IMR-90 (cell line): ENCODE measurements around the gene MAB21L4. TPM values are rescaled to one million over a fixed set of nuclear protein-coding genes. Genes with fewer than 3 reads are reported as not detected.

ENCODE experiments used
- ATAC-seq: fragments of 200-7000 bp; cut with Tn5 transposase; 2 replicates; pipeline ENCODE4 v1.9.1; 2020; ENCODE audit warnings: low read depth, mild to moderate bottlenecking, moderate library complexity
- BruUV-seq: library from RNA; stranded (reverse); fragments of 400-500 nt; replicated peaks from 2 replicates; lab custom pipeline; 2021; lab: Mats Ljungman, UMichigan
- CTCF ChIA-PET: fragments of 300-600 bp; formaldehyde crosslinking; extraction: SDS; loops from one replicate; lab custom pipeline; 2021; ENCODE audit warnings: antibody characterized with exemption; lab: Yijun Ruan, JAX
- POLR2A ChIA-PET: fragments of 300-600 bp; sonication (Branson Sonifier 250); formaldehyde crosslinking; loops from one replicate; lab custom pipeline; 2022; ENCODE audit warnings: antibody characterized with exemption; ENCODE audit not compliant: unreplicated experiment; lab: Charles Lee
- DNase-seq: peaks from one replicate; pipeline ENCODE4 v3.0.0; 2013
- H2AFZ ChIP-seq: replicated peaks from 2 replicates; pipeline ENCODE3; 2013; ENCODE audit warnings: low read length, mild to moderate bottlenecking; ENCODE audit not compliant: poor library complexity
- H2AK5ac ChIP-seq: 2 replicates; pipeline ENCODE4 v1.6.1; 2013; ENCODE audit warnings: low read depth, low read length, inconsistent platforms
- H2AK9ac ChIP-seq: replicated peaks from 2 replicates; pipeline ENCODE3; 2013; ENCODE audit warnings: mild to moderate bottlenecking, low read depth, low read length, moderate library complexity; ENCODE audit not compliant: poor library complexity
- H2BK120ac ChIP-seq: 2 replicates; pipeline ENCODE4 v1.6.1; 2013; ENCODE audit warnings: low read depth, low read length, inconsistent platforms
- H2BK15ac ChIP-seq: 3 replicates; pipeline ENCODE4 v1.6.1; 2013; ENCODE audit warnings: low read depth, low read length, inconsistent platforms
- H2BK20ac ChIP-seq: 2 replicates; pipeline ENCODE4 v1.6.1; 2013; ENCODE audit warnings: low read depth, mild to moderate bottlenecking, inconsistent platforms, low read length, moderate library complexity
- H2BK5ac ChIP-seq: 2 replicates; pipeline ENCODE4 v1.6.1; 2013; ENCODE audit warnings: mild to moderate bottlenecking, low read depth, low read length, inconsistent platforms; ENCODE audit not compliant: poor library complexity, severe bottlenecking
- H3K14ac ChIP-seq: replicated peaks from 2 replicates; pipeline ENCODE4 v1.6.1; 2013; ENCODE audit warnings: low read depth, low read length, inconsistent platforms
- H3K18ac ChIP-seq: 2 replicates; pipeline ENCODE4 v1.6.1; 2013; ENCODE audit warnings: low read depth, low read length, control low read depth
- H3K23ac ChIP-seq: 2 replicates; pipeline ENCODE4 v1.6.1; 2013; ENCODE audit warnings: low read depth, low read length, inconsistent platforms
- H3K27ac ChIP-seq: 2 replicates; pipeline ENCODE4 v1.5.1; 2013; ENCODE audit warnings: mild to moderate bottlenecking, control low read depth, low read length; ENCODE audit not compliant: insufficient read depth
- H3K27me3 ChIP-seq: 2 replicates; pipeline ENCODE4 v1.6.1; 2013; ENCODE audit warnings: low read length; ENCODE audit not compliant: control insufficient read depth, insufficient read depth
- H3K36me3 ChIP-seq: 2 replicates; pipeline ENCODE4 v1.6.1; 2013; ENCODE audit warnings: low read length, mixed read lengths; ENCODE audit not compliant: control insufficient read depth, insufficient read depth
- H3K4ac ChIP-seq: 2 replicates; pipeline ENCODE4 v1.6.1; 2013; ENCODE audit warnings: low read depth, low read length, inconsistent platforms
- H3K4me1 ChIP-seq: 2 replicates; pipeline ENCODE4 v1.6.1; 2013; ENCODE audit warnings: low read length, mixed read lengths; ENCODE audit not compliant: control insufficient read depth, insufficient read depth
- H3K4me2 ChIP-seq: 2 replicates; pipeline ENCODE4 v1.6.1; 2013; ENCODE audit warnings: low read depth, mild to moderate bottlenecking, control low read depth, low read length, moderate library complexity
- H3K4me3 ChIP-seq: 2 replicates; pipeline ENCODE4 v1.5.1; 2013; ENCODE audit warnings: low read depth, mild to moderate bottlenecking, control low read depth, low read length, moderate library complexity; ENCODE audit not compliant: insufficient read depth
- H3K56ac ChIP-seq: 2 replicates; pipeline ENCODE4 v1.6.1; 2013; ENCODE audit warnings: low read length, inconsistent platforms; ENCODE audit not compliant: insufficient read depth; ENCODE audit errors: extremely low read depth
- H3K79me1 ChIP-seq, 2 experiments: 2 replicates each; pipeline ENCODE4 v1.6.1; 2013; ENCODE audit warnings: low read length in 2 of 2, inconsistent platforms in 1 of 2, low read depth in 1 of 2
- H3K9ac ChIP-seq: 2 replicates; pipeline ENCODE4 v1.6.1; 2013; ENCODE audit warnings: low read depth, low read length, control low read depth
- H3K9me1 ChIP-seq: 2 replicates; pipeline ENCODE4 v1.6.1; 2013; ENCODE audit warnings: low read length, inconsistent platforms; ENCODE audit not compliant: insufficient read depth
- H3K9me3 ChIP-seq: 2 replicates; pipeline ENCODE4 v1.6.1; 2013; ENCODE audit warnings: low read length; ENCODE audit not compliant: control insufficient read depth, insufficient read depth
- H4K20me1 ChIP-seq: 2 replicates; pipeline ENCODE4 v1.6.1; 2013; ENCODE audit warnings: low read length, inconsistent platforms; ENCODE audit not compliant: insufficient read depth
- H4K5ac ChIP-seq: 2 replicates; pipeline ENCODE4 v1.6.1; 2013; ENCODE audit warnings: mild to moderate bottlenecking, low read depth, low read length, control low read depth
- H4K8ac ChIP-seq, 2 experiments: 2 replicates each; pipeline ENCODE4 v1.6.1; 2013; ENCODE audit warnings: low read depth in 2 of 2, low read length in 2 of 2, control low read depth in 1 of 2, inconsistent platforms in 1 of 2
- H4K91ac ChIP-seq: 2 replicates; pipeline ENCODE4 v1.6.1; 2013; ENCODE audit warnings: low read depth, low read length, inconsistent platforms; ENCODE audit not compliant: insufficient read depth
- BHLHE40 ChIP-seq: fragments of 150-350 bp; IDR thresholded peaks from 2 replicates; pipeline ENCODE4 v1.6.1; 2016; ENCODE audit warnings: mild to moderate bottlenecking, low read depth, low read length
- CEBPB ChIP-seq: IDR thresholded peaks from 2 replicates; pipeline ENCODE4 v1.6.1; 2012; ENCODE audit warnings: low read depth, low read length, improper control_type of control experiment
- CHD1 ChIP-seq: IDR thresholded peaks from 2 replicates; pipeline ENCODE4 v1.6.1; 2012; ENCODE audit warnings: low read depth, low read length, improper control_type of control experiment
- ELK1 ChIP-seq: fragments of 150-350 bp; IDR thresholded peaks from 2 replicates; pipeline ENCODE4 v1.6.1; 2016; ENCODE audit warnings: low read depth, mild to moderate bottlenecking, low read length, moderate library complexity, borderline replicate concordance
- FOS ChIP-seq: fragments of 150-350 bp; IDR thresholded peaks from 2 replicates; pipeline ENCODE4 v1.6.1; 2016; ENCODE audit warnings: low read depth, low read length
- MAFK ChIP-seq: IDR thresholded peaks from 2 replicates; pipeline ENCODE4 v1.6.1; 2012; ENCODE audit warnings: low read depth, low read length, improper control_type of control experiment
- MAZ ChIP-seq: IDR thresholded peaks from 2 replicates; pipeline ENCODE4 v1.6.1; 2012; ENCODE audit warnings: low read depth, mild to moderate bottlenecking, low read length, improper control_type of control experiment, moderate library complexity, borderline replicate concordance
- MXI1 ChIP-seq: IDR thresholded peaks from 2 replicates; pipeline ENCODE4 v1.6.1; 2012; ENCODE audit warnings: low read depth, mild to moderate bottlenecking, low read length, moderate library complexity, borderline replicate concordance
- NFE2L2 ChIP-seq: fragments of 150-350 bp; IDR thresholded peaks from 2 replicates; pipeline ENCODE4 v1.6.1; 2016; ENCODE audit warnings: low read depth, mild to moderate bottlenecking, low read length
- POLR2A ChIP-seq: IDR thresholded peaks from 2 replicates; pipeline ENCODE4 v1.6.1; 2012; ENCODE audit warnings: mild to moderate bottlenecking, low read depth, low read length
- RAD21 ChIP-seq: IDR thresholded peaks from 2 replicates; pipeline ENCODE4 v1.6.1; 2012; ENCODE audit warnings: low read length, improper control_type of control experiment
- RCOR1 ChIP-seq: IDR thresholded peaks from 2 replicates; pipeline ENCODE4 v1.6.1; 2012; ENCODE audit warnings: mild to moderate bottlenecking, low read length, improper control_type of control experiment; ENCODE audit not compliant: insufficient replicate concordance
- RFX5 ChIP-seq: IDR thresholded peaks from 2 replicates; pipeline ENCODE4 v1.8.0; 2012; ENCODE audit warnings: low read depth, mild to moderate bottlenecking, low read length, moderate library complexity
- SMC3 ChIP-seq: fragments of 150-350 bp; IDR thresholded peaks from 2 replicates; pipeline ENCODE4 v1.6.1; 2016; ENCODE audit warnings: low read depth, mild to moderate bottlenecking, antibody characterized with exemption, low read length, moderate library complexity
- WGBS, 2 experiments: methylation state at CpG; one replicate each; pipeline versions ENCODE4 v1.1.5 to v1.1.7; 2013; ENCODE audit warnings: missing lambda C conversion rate in 2 of 2; ENCODE audit not compliant: insufficient read length in 1 of 2; ENCODE audit errors: extremely low coverage in 2 of 2; 5-methylcytosine and 5-hydroxymethylcytosine counted together
- dilution Hi-C: fragments of 300-500 bp; cut with HindIII; formaldehyde crosslinking; loops from one replicate; pipeline ENCODE4 v1.14.3; 2018; ENCODE audit warnings: low sequenced_read_pairs; ENCODE audit not compliant: unreplicated experiment
- in situ Hi-C: fragments of 300-500 bp; cut with MboI; formaldehyde crosslinking; loops from 3 replicates; pipeline ENCODE4 v1.14.3; 2019; ENCODE audit warnings: low sequenced_read_pairs, inconsistent platforms, mixed read lengths
- intact Hi-C: fragments of 100-400 bp; cut with micrococcal nuclease; formaldehyde crosslinking; loops from 2 replicates; pipeline ENCODE4 v1.10.0; 2022
- polyA plus RNA-seq, 3 experiments: library from polyadenylated mRNA; depleted of rRNA; stranded (reverse); fragments of >200 nt; gene quantifications; 2 replicates each; pipeline ENCODE4 v1.2.3, GENCODE V29; 2012; ENCODE audit warnings: low replicate concordance in 1 of 3
- total RNA-seq: library from RNA; depleted of rRNA; stranded (reverse); fragments of >200 nt; gene quantifications from 2 replicates; pipeline ENCODE4 v1.2.3, GENCODE V29; 2012
- TF ChIP-seq, protein P1 (sequence below): conservative IDR thresholded peaks from 2 replicates; pipeline ENCODE4 v1.5.1; 2012; ENCODE audit warnings: mild to moderate bottlenecking, low read depth, low read length, improper control_type of control experiment
- TF ChIP-seq, protein P2 (sequence below): fragments of 150-350 bp; IDR thresholded peaks from 2 replicates; pipeline ENCODE4 v1.6.1; 2017; ENCODE audit warnings: mild to moderate bottlenecking, antibody characterized with exemption, low read length, low read depth

The MAB21L4 gene
- total and polyA plus RNA-seq, 2 of the 4 experiments (the other 2 are of a cell fraction), result not detected

- no peak overlapping the region for H3K14ac ChIP-seq
- POLR2A ChIA-PET, result no interaction called here
- H2BK15ac ChIP-seq, result no peak overlapping the region
- no peak overlapping the region for H2BK5ac ChIP-seq
- TF ChIP-seq POLR2A (no peak), NFE2L2 (no peak), CHD1 (no peak), MAFK (no peak), BHLHE40 (no peak), FOS (no peak), RAD21 (no peak), MXI1 (no peak), RFX5 (no peak), CEBPB (no peak), RCOR1 (no peak), SMC3 (no peak), MAZ (no peak), ELK1 (no peak)
- TF ChIP-seq, protein P1, sequence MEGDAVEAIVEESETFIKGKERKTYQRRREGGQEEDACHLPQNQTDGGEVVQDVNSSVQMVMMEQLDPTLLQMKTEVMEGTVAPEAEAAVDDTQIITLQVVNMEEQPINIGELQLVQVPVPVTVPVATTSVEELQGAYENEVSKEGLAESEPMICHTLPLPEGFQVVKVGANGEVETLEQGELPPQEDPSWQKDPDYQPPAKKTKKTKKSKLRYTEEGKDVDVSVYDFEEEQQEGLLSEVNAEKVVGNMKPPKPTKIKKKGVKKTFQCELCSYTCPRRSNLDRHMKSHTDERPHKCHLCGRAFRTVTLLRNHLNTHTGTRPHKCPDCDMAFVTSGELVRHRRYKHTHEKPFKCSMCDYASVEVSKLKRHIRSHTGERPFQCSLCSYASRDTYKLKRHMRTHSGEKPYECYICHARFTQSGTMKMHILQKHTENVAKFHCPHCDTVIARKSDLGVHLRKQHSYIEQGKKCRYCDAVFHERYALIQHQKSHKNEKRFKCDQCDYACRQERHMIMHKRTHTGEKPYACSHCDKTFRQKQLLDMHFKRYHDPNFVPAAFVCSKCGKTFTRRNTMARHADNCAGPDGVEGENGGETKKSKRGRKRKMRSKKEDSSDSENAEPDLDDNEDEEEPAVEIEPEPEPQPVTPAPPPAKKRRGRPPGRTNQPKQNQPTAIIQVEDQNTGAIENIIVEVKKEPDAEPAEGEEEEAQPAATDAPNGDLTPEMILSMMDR, result no peak
- TF ChIP-seq, protein P2, sequence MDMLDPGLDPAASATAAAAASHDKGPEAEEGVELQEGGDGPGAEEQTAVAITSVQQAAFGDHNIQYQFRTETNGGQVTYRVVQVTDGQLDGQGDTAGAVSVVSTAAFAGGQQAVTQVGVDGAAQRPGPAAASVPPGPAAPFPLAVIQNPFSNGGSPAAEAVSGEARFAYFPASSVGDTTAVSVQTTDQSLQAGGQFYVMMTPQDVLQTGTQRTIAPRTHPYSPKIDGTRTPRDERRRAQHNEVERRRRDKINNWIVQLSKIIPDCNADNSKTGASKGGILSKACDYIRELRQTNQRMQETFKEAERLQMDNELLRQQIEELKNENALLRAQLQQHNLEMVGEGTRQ, result no peak
- no peak overlapping the region for H2AK9ac ChIP-seq
- H3K36me3 ChIP-seq, result no peaks in the 10 kb centered on the region
- no peak overlapping the region for H2AFZ ChIP-seq
- H3K9me1 ChIP-seq, result no peaks in the 10 kb centered on the region
- H3K79me1 ChIP-seq, result no peaks in the 10 kb centered on the region
- DNase-seq (no peak), ATAC-seq (no peak)
- H3K27ac ChIP-seq, result no peak overlapping the region
- no peak overlapping the region for H3K4me2 ChIP-seq
- no TSS peak for BruUV-seq
- dilution Hi-C loops, result no loop called here
- H3K56ac ChIP-seq, result no peak overlapping the region
- H4K91ac ChIP-seq, result no peak overlapping the region
- peaks cover 9% of the 10 kb centered on the region for H3K9me3 ChIP-seq
- 76% methylated on average over 16 of the region's 25 CpGs; no CpG with 5 or more reads in 1 of the 2 experiments for WGBS, 2 experiments
- H3K27me3 ChIP-seq, result peaks cover 24% of the 10 kb centered on the region
- no peak overlapping the region for H2AK5ac ChIP-seq
- no peaks in the 10 kb centered on the region for H4K20me1 ChIP-seq
- H2BK20ac ChIP-seq, result no peak overlapping the region
- H3K4ac ChIP-seq, result no peak overlapping the region
- in situ Hi-C loops, result no loop called here
- no peak overlapping the region for H3K9ac ChIP-seq
- H2BK120ac ChIP-seq, result no peak overlapping the region
- H3K4me1 ChIP-seq, result no peaks in the 10 kb centered on the region
- no peak overlapping the region for H3K23ac ChIP-seq
- no peak overlapping the region for H4K8ac ChIP-seq
- no peak overlapping the region for H3K4me3 ChIP-seq
- H4K5ac ChIP-seq, result no peak overlapping the region
- intact Hi-C loops, result no loop called here
- CTCF ChIA-PET, result no interaction called here
- no peak overlapping the region for H3K18ac ChIP-seq
Observed at GRCh38 chr2:240935103-240935876, 39.3 kb upstream of the MAB21L4 start.
